DMS53 (cell line): Measurements from ENCODE around the gene LSP1.
A peak's percentile ranks its signal among the peaks of the same experiment; 100 is the strongest.
"Not testable (repeated sequence)": the region's sequence is repeated elsewhere in the genome, so short reads cannot be mapped to it uniquely, and the experiment has no call there.

Experiments used
- DNase-seq: peaks from one replicate; lab custom pipeline; 2025; lab: John Stamatoyannopoulos, UW

LSP1 gene

GRCh38 chr11:1877211-1878136, 24.6 kb downstream of the LSP1 start:
- DNase-seq: peak; percentile 58

- DNase-seq: no peak
Observed at GRCh38 chr11:1878137-1879031, 25.5 kb downstream of the LSP1 start.

- no peak for DNase-seq
Observed at GRCh38 chr11:1879342-1879940, 26.6 kb downstream of the LSP1 start.

- no peak for DNase-seq
Observed at GRCh38 chr11:1879941-1880720, 27.2 kb downstream of the LSP1 start.

- no peak for DNase-seq
Observed at GRCh38 chr11:1880746-1881441, 28.0 kb downstream of the LSP1 start.

- DNase-seq: peak; percentile 26
Observed at GRCh38 chr11:1881442-1882264, 28.8 kb downstream of the LSP1 start.

- DNase-seq: peak; percentile 88
Observed at GRCh38 chr11:1882265-1883238, 29.7 kb downstream of the LSP1 start.

- no peak for DNase-seq
Observed at GRCh38 chr11:1883346-1884302, 30.7 kb downstream of the LSP1 start.

- DNase-seq: no peak
Observed at GRCh38 chr11:1884303-1884700, 31.4 kb downstream of the LSP1 start.

- DNase-seq: not testable (repeated sequence)
Observed at GRCh38 chr11:1886551-1886950, 33.7 kb downstream of the LSP1 start.

- DNase-seq: no peak
Observed at GRCh38 chr11:1887451-1888346, 34.8 kb downstream of the LSP1 start.

GRCh38 chr11:1888347-1888753, 35.5 kb downstream of the LSP1 start:
- DNase-seq: no peak

GRCh38 chr11:1888811-1889210, 35.9 kb downstream of the LSP1 start:
- DNase-seq: no peak

GRCh38 chr11:1889224-1889930, 36.5 kb downstream of the LSP1 start:
- DNase-seq: no peak

GRCh38 chr11:1889941-1890855, 37.3 kb downstream of the LSP1 start:
- DNase-seq: no peak
